ENCODE data around the gene RAD51B. TPM values are rescaled to one million over a fixed set of nuclear protein-coding genes. Genes with fewer than 3 reads are reported as not detected.

Gene RAD51B
- total and polyA plus RNA-seq, 8 donors: 10.8 to 18.3 (median 14.1) TPM

DNA sequence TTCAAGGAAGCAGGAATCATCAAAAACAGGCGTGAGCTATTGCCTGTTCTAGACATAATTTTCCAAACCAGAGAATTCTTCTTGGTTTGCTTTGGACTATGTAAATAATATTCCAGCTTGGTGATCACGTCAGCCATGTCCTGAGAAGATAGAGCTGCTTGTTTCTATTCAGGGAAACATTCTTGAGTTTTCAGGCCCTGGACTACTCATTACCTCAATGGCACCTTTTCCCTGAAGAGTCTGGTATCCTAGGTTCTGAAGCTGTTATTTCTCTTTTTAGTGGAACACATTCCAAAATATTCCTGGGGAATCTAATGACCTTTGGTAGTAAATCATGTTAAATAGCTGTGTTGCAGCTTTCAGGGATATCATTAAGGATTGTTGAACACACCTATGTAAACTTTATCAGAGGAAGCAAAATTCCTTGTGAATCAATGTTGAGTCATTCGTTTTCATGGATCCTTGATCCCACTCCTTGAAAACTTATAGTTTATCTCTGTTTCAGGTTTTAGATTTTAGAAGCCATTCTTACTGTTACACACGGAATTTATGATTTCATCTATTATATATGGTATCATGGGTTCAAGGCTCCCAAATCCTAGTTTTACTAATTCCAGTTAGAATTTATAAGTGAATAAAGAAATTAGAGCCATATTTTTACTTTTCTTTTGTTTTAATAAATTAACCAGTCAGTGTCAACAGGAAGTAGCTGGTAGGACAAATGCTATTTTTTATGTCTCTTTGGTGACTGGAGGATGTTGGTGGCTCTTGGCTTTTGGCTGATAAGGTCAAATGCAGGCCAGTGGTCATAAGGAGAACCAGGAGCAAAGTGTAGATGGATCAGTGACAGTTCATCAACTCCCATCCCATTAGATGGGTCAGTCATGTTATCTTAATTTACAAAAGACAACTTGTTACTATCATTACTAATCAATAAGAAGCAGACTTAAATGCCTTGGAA lies 593.2 kb downstream of the RAD51B start:
- no peak for ATAC-seq
- H3K9me3 ChIP-seq: no peaks in the 10 kb centered on the region
- H3K4me1 ChIP-seq: peaks cover 4 to 5% of the 10 kb centered on the region in 2 donors
- H3K36me3 ChIP-seq: no peaks in the 10 kb centered on the region
- H3K27me3 ChIP-seq: no peaks in the 10 kb centered on the region
- no peak overlapping the region for H3K27ac ChIP-seq
- intact Hi-C loops (cut with DNase I): no loop called here
- DNase-seq: no peak
- no peak overlapping the region for H3K4me3 ChIP-seq
- TF ChIP-seq, protein P1, sequence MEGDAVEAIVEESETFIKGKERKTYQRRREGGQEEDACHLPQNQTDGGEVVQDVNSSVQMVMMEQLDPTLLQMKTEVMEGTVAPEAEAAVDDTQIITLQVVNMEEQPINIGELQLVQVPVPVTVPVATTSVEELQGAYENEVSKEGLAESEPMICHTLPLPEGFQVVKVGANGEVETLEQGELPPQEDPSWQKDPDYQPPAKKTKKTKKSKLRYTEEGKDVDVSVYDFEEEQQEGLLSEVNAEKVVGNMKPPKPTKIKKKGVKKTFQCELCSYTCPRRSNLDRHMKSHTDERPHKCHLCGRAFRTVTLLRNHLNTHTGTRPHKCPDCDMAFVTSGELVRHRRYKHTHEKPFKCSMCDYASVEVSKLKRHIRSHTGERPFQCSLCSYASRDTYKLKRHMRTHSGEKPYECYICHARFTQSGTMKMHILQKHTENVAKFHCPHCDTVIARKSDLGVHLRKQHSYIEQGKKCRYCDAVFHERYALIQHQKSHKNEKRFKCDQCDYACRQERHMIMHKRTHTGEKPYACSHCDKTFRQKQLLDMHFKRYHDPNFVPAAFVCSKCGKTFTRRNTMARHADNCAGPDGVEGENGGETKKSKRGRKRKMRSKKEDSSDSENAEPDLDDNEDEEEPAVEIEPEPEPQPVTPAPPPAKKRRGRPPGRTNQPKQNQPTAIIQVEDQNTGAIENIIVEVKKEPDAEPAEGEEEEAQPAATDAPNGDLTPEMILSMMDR (IDR thresholded peaks at IDR 0.05): no peak

DNA sequence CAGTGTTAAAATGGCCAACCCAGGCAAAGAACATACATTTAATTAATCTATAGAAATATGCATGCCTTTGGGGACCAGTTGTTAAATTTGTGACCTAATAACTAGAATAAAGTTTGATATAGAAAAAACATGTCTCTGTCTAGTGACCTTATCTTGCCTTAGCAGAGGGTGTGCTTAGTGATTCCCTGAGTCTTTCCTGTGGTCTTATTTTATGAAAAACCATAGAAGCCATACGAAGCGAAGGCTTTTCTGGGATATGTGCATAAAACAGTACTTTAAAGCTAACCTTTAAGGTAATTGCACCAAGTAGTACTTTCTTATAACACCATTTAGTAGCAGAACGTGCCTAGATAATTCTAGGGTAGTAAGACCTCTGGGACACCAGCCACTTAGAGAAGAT lies 593.9 kb downstream of the RAD51B start:
- no peaks in the 10 kb centered on the region for H3K36me3 ChIP-seq
- ATAC-seq: no peak
- intact Hi-C loops (cut with DNase I): no loop called here
- H3K4me1 ChIP-seq: peaks cover 4 to 7% of the 10 kb centered on the region in 2 donors
- TF ChIP-seq, protein P1 (IDR thresholded peaks at IDR 0.05): no peak
- no peak overlapping the region for H3K27ac ChIP-seq
- no peaks in the 10 kb centered on the region for H3K27me3 ChIP-seq
- no peaks in the 10 kb centered on the region for H3K9me3 ChIP-seq
- H3K4me3 ChIP-seq: no peak overlapping the region
- no peak for DNase-seq

DNA sequence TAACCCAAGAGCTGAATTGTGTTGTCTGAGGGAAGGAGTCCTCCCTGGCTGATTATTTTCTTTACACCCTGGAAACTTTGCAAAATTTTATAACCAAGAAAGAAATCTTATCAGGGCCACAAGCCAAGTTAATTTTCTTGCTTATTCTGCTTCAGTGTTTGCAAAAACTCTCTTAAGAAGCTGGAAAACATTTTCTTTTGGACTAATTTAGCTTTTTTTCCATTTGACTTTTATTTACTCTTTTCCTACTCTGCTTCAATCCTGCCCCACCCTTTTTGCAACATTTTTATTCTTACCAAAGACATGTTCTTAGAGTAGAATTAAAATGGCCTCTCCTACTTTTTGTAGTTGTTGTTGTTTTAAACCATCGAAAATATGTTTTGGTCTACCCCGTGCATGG lies 594.5 kb downstream of the RAD51B start:
- no peak for DNase-seq
- intact Hi-C loops (cut with DNase I): no loop called here
- H3K9me3 ChIP-seq: no peaks in the 10 kb centered on the region
- H3K27me3 ChIP-seq: no peaks in the 10 kb centered on the region
- H3K27ac ChIP-seq: peak overlapping the region in 1 of 2 donors; percentile 17
- no peak overlapping the region for H3K4me3 ChIP-seq
- no peaks in the 10 kb centered on the region for H3K36me3 ChIP-seq
- TF ChIP-seq, protein P1 (IDR thresholded peaks at IDR 0.05): no peak
- ATAC-seq: no peak
- H3K4me1 ChIP-seq: peaks cover 4 to 11% of the 10 kb centered on the region in 2 donors

DNA sequence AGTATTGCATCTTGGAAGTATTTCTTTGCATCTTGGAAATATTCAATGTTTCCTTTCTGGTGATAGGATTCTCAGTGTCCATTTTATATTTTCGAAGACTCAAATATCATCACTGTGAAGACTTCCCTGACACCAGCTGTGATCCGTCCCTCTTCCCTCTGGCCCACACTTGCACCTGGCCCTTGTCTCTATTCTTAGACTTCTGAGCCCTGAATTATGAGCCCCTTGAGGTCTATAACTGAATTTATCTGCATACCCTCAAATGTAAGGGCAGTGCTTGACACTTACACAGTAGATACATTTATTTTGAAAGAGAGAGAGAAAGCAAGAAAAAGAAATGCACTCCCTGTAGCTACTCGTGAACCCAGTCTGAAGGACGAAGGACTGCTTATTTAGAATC lies 596.6 kb downstream of the RAD51B start:
- Histone ChIP-seq H3K27ac (no peak overlapping the region), H3K9me3 (no peaks in the 10 kb centered on the region), H3K4me1 (peaks cover 3 to 11% of the 10 kb centered on the region in 2 donors), H3K4me3 (no peak overlapping the region), H3K36me3 (no peaks in the 10 kb centered on the region), H3K27me3 (no peaks in the 10 kb centered on the region)
- DNase-seq: no peak
- intact Hi-C loops (cut with DNase I): no loop called here
- TF ChIP-seq, protein P1 (IDR thresholded peaks at IDR 0.05): no peak
- no peak for ATAC-seq

DNA sequence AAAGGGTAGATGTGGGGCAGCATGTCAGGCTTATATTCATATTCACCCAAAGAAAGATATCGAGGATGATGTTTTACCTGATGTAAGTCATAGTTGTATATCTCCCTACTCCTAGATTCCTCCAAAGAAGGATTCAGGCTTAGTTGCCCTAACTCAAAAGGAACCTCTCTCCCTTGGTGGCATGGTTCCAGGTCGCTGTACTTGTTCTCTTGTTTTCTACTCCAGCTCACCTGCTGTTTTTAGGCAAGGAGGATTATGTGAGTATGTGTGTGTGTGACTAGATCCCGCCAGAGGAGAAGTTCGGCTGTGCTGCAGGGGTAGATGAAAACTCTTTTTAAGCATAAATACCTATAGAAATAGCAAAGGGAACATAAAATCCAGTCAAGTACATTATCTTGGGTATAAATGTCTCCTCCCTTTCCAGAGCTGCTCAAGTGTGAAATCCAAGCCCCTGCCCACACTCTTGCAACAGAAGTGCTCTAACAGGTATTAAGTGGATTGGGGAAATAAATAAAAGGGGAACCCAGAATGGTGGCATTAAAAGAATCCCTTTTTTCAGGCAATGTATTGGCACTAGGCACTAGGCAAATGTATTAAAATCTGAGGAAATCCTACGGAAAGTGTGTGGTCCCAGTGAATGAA lies 597.6 kb downstream of the RAD51B start:
- H3K36me3 ChIP-seq: no peaks in the 10 kb centered on the region
- H3K4me1 ChIP-seq: peaks cover 3 to 11% of the 10 kb centered on the region in 2 donors
- no peaks in the 10 kb centered on the region for H3K27me3 ChIP-seq
- intact Hi-C loops (cut with DNase I): no loop called here
- no peak overlapping the region for H3K4me3 ChIP-seq
- H3K27ac ChIP-seq: peak overlapping the region in 1 of 2 donors; percentile 13
- peak; percentile 60 for ATAC-seq
- no peaks in the 10 kb centered on the region for H3K9me3 ChIP-seq
- TF ChIP-seq, protein P1 (IDR thresholded peaks at IDR 0.05): no peak
- no peak for DNase-seq

Measured in left lung (tissue), 10 donors.